ENCODE measurements around the gene DPPA2. TPM values are rescaled to one million over a fixed set of nuclear protein-coding genes. Genes with fewer than 3 reads are reported as not detected.
"Not testable (repeated sequence)": the region's sequence is repeated elsewhere in the genome, so short reads cannot be mapped to it uniquely, and the experiment has no call there.

The DPPA2 gene
- total RNA-seq (not detected), total RNA-seq (0 to 0.05 (median 0) reads per million in 29 experiments)
- total RNA-seq (2013): not detected

GRCh38 chr3:109316162-109316730, at the start of gene DPPA2:
DPPA2 (minus strand) TSS chr3:109316517; CDS start chr3:109314542, 1,975 bp downstream.
- H3K9me3 Mint-ChIP-seq: no peaks in the 10 kb centered on the region
- Histone ChIP-seq H3K36me3 (ENCODE audit: control insufficient read depth in 2 of 2, extremely low read depth in 1 of 2, insufficient read depth in 1 of 2, low read length in 1 of 2) (no peaks in the 10 kb centered on the region), H3K4me1 (ENCODE audit: control insufficient read depth in 1 of 2, extremely low read depth in 1 of 2, insufficient read depth in 2 of 2, low read length in 2 of 2) (no peaks in the 10 kb centered on the region), H3K4me3 (ENCODE audit: control insufficient read depth in 1 of 2, extremely low read depth in 1 of 2, low read length in 1 of 2) (no peak within 1 kb of the TSS), H3K27ac (ENCODE audit: low read length) (no peak within 1 kb of the TSS), H3K27me3 (replicated peaks in 1 of 2; ENCODE audit: control insufficient read depth in 2 of 2, extremely low read depth in 1 of 2, insufficient read depth in 2 of 2, low read length in 1 of 2) (no peaks in the 10 kb centered on the region), H3K9me3 (no peaks in the 10 kb centered on the region)
- DNase-seq (no peak), ATAC-seq (replicated peaks in 1 of 4) (no peak)
- CTCF ChIA-PET: no interaction called here
- no peak within 1 kb of the TSS for H3K4me3 Mint-ChIP-seq
- H3K4me1 Mint-ChIP-seq: no peaks in the 10 kb centered on the region
- H3K27ac Mint-ChIP-seq: no peak within 1 kb of the TSS
- 94% methylated on average over 10 of the region's 21 CpGs for WGBS (ENCODE audit: insufficient coverage)
- H3K27me3 Mint-ChIP-seq: no peaks in the 10 kb centered on the region
- POLR2A ChIA-PET: no interaction called here
- H3K36me3 Mint-ChIP-seq: no peaks in the 10 kb centered on the region

- no peaks in the 10 kb centered on the region for H3K36me3 ChIP-seq (ENCODE audit: control insufficient read depth in 2 of 2, extremely low read depth in 1 of 2, insufficient read depth in 1 of 2, low read length in 1 of 2)
- no peak for ATAC-seq (replicated peaks in 1 of 4)
- H3K36me3 Mint-ChIP-seq: no peaks in the 10 kb centered on the region
- H3K4me1 ChIP-seq (ENCODE audit: control insufficient read depth in 1 of 2, extremely low read depth in 1 of 2, insufficient read depth in 2 of 2, low read length in 2 of 2): no peaks in the 10 kb centered on the region
- no peaks in the 10 kb centered on the region for H3K9me3 Mint-ChIP-seq
- CTCF ChIA-PET: interaction anchor here in 1 of 2 donors (1.6 kb wide), 1 partner anchor 9 kb away, joined by 6 read pairs; no protein-coding TSS in a partner anchor
- 62% methylated on average over 4 of the region's 6 CpGs for WGBS (ENCODE audit: insufficient coverage)
- no peak for DNase-seq
- no peak overlapping the region for H3K27ac Mint-ChIP-seq
- H3K27me3 Mint-ChIP-seq: no peaks in the 10 kb centered on the region
- H3K27me3 ChIP-seq (replicated peaks in 1 of 2; ENCODE audit: control insufficient read depth in 2 of 2, extremely low read depth in 1 of 2, insufficient read depth in 2 of 2, low read length in 1 of 2): peaks cover 0 to 2% of the 10 kb centered on the region in 2 experiments
- no peak overlapping the region for H3K4me3 ChIP-seq (ENCODE audit: control insufficient read depth in 1 of 2, extremely low read depth in 1 of 2, low read length in 1 of 2)
- H3K27ac ChIP-seq (ENCODE audit: low read length): no peak overlapping the region
- no peaks in the 10 kb centered on the region for H3K9me3 ChIP-seq
- H3K4me1 Mint-ChIP-seq: no peaks in the 10 kb centered on the region
- no peak overlapping the region for H3K4me3 Mint-ChIP-seq
- POLR2A ChIA-PET: no interaction called here
Measured at GRCh38 chr3:109364088-109364487, 47.8 kb upstream of the DPPA2 start.

- Mint-ChIP-seq H3K4me3 (no peak overlapping the region), H3K36me3 (no peaks in the 10 kb centered on the region), H3K9me3 (no peaks in the 10 kb centered on the region), H3K27ac (no peak overlapping the region), H3K27me3 (no peaks in the 10 kb centered on the region), H3K4me1 (no peaks in the 10 kb centered on the region)
- peaks cover 0 to 2% of the 10 kb centered on the region in 2 experiments for H3K27me3 ChIP-seq (replicated peaks in 1 of 2; ENCODE audit: control insufficient read depth in 2 of 2, extremely low read depth in 1 of 2, insufficient read depth in 2 of 2, low read length in 1 of 2)
- H3K27ac ChIP-seq (ENCODE audit: low read length): no peak overlapping the region
- H3K4me1 ChIP-seq (ENCODE audit: control insufficient read depth in 1 of 2, extremely low read depth in 1 of 2, insufficient read depth in 2 of 2, low read length in 2 of 2): no peaks in the 10 kb centered on the region
- POLR2A ChIA-PET: no interaction called here
- DNase-seq: no peak
- H3K9me3 ChIP-seq: no peaks in the 10 kb centered on the region
- ATAC-seq (replicated peaks in 1 of 4): no peak
- CTCF ChIA-PET: no interaction called here
- no peaks in the 10 kb centered on the region for H3K36me3 ChIP-seq (ENCODE audit: control insufficient read depth in 2 of 2, extremely low read depth in 1 of 2, insufficient read depth in 1 of 2, low read length in 1 of 2)
- H3K4me3 ChIP-seq (ENCODE audit: control insufficient read depth in 1 of 2, extremely low read depth in 1 of 2, low read length in 1 of 2): no peak overlapping the region
Measured at GRCh38 chr3:109363634-109364033, 47.3 kb upstream of the DPPA2 start.

GRCh38 chr3:109362823-109363222, 46.5 kb upstream of the DPPA2 start:
- POLR2A ChIA-PET: no interaction called here
- H3K9me3 Mint-ChIP-seq: no peaks in the 10 kb centered on the region

GRCh38 chr3:109358809-109359208, 42.5 kb upstream of the DPPA2 start:
- H3K27ac ChIP-seq (ENCODE audit: low read length); H3K36me3 Mint-ChIP-seq; CTCF ChIA-PET; POLR2A ChIA-PET; H3K9me3 ChIP-seq; H3K27me3 Mint-ChIP-seq; H3K27ac Mint-ChIP-seq; H3K4me1 ChIP-seq (ENCODE audit: control insufficient read depth in 1 of 2, extremely low read depth in 1 of 2, insufficient read depth in 2 of 2, low read length in 2 of 2); H3K4me3 Mint-ChIP-seq; H3K27me3 ChIP-seq (replicated peaks in 1 of 2; ENCODE audit: control insufficient read depth in 2 of 2, extremely low read depth in 1 of 2, insufficient read depth in 2 of 2, low read length in 1 of 2); H3K9me3 Mint-ChIP-seq; H3K36me3 ChIP-seq (ENCODE audit: control insufficient read depth in 2 of 2, extremely low read depth in 1 of 2, insufficient read depth in 1 of 2, low read length in 1 of 2); H3K4me1 Mint-ChIP-seq; ATAC-seq (replicated peaks in 1 of 4); DNase-seq; H3K4me3 ChIP-seq (ENCODE audit: control insufficient read depth in 1 of 2, extremely low read depth in 1 of 2, low read length in 1 of 2): not testable (repeated sequence)
- WGBS (ENCODE audit: insufficient coverage): 74% methylated on average over 2 of the region's 2 CpGs

More at GRCh38 chr3:109362823-109363222, 46.5 kb upstream of the DPPA2 start:
- WGBS (ENCODE audit: insufficient coverage): 100% methylated on average over 1 of the region's 4 CpGs
- H3K4me1 ChIP-seq (ENCODE audit: control insufficient read depth in 1 of 2, extremely low read depth in 1 of 2, insufficient read depth in 2 of 2, low read length in 2 of 2): no peaks in the 10 kb centered on the region
- no peak for ATAC-seq (replicated peaks in 1 of 4)
- Mint-ChIP-seq H3K4me3 (no peak overlapping the region), H3K27me3 (no peaks in the 10 kb centered on the region), H3K4me1 (no peaks in the 10 kb centered on the region), H3K27ac (no peak overlapping the region), H3K36me3 (no peaks in the 10 kb centered on the region)
- H3K27ac ChIP-seq (ENCODE audit: low read length): no peak overlapping the region
- no peaks in the 10 kb centered on the region for H3K9me3 ChIP-seq
- H3K36me3 ChIP-seq (ENCODE audit: control insufficient read depth in 2 of 2, extremely low read depth in 1 of 2, insufficient read depth in 1 of 2, low read length in 1 of 2): no peaks in the 10 kb centered on the region
- peaks cover 0 to 2% of the 10 kb centered on the region in 2 experiments for H3K27me3 ChIP-seq (replicated peaks in 1 of 2; ENCODE audit: control insufficient read depth in 2 of 2, extremely low read depth in 1 of 2, insufficient read depth in 2 of 2, low read length in 1 of 2)
- H3K4me3 ChIP-seq (ENCODE audit: control insufficient read depth in 1 of 2, extremely low read depth in 1 of 2, low read length in 1 of 2): no peak overlapping the region
- CTCF ChIA-PET: no interaction called here
- DNase-seq: no peak

- Mint-ChIP-seq H3K27me3 (no peaks in the 10 kb centered on the region), H3K27ac (no peak overlapping the region), H3K4me1 (no peaks in the 10 kb centered on the region), H3K36me3 (no peaks in the 10 kb centered on the region), H3K4me3 (no peak overlapping the region), H3K9me3 (no peaks in the 10 kb centered on the region)
- DNase-seq (no peak), ATAC-seq (replicated peaks in 1 of 4) (no peak)
- ChIA-PET POLR2A (no interaction called here), CTCF (interaction anchor here in 1 of 2 donors (0.6 kb wide), 2 partner anchors 9 to 266 kb away, joined by 3 to 6 read pairs; no protein-coding TSS in a partner anchor)
- H3K27ac ChIP-seq (ENCODE audit: low read length): no peak overlapping the region
- H3K9me3 ChIP-seq: no peaks in the 10 kb centered on the region
- 94% methylated on average over 2 of the region's 3 CpGs for WGBS (ENCODE audit: insufficient coverage)
- no peaks in the 10 kb centered on the region for H3K27me3 ChIP-seq (replicated peaks in 1 of 2; ENCODE audit: control insufficient read depth in 2 of 2, extremely low read depth in 1 of 2, insufficient read depth in 2 of 2, low read length in 1 of 2)
- no peak overlapping the region for H3K4me3 ChIP-seq (ENCODE audit: control insufficient read depth in 1 of 2, extremely low read depth in 1 of 2, low read length in 1 of 2)
- no peaks in the 10 kb centered on the region for H3K4me1 ChIP-seq (ENCODE audit: control insufficient read depth in 1 of 2, extremely low read depth in 1 of 2, insufficient read depth in 2 of 2, low read length in 2 of 2)
- no peaks in the 10 kb centered on the region for H3K36me3 ChIP-seq (ENCODE audit: control insufficient read depth in 2 of 2, extremely low read depth in 1 of 2, insufficient read depth in 1 of 2, low read length in 1 of 2)
Measured at GRCh38 chr3:109356442-109357155, 40.3 kb upstream of the DPPA2 start.
